ENCODE measurements around the gene SENP1.
"Not testable (repeated sequence)": the region's sequence is repeated elsewhere in the genome, so short reads cannot be mapped to it uniquely, and the experiment has no call there.

SENP1 gene

GRCh38 chr12:48105867-48106680, at the start of gene SENP1:
Gene SENP1 (minus strand): TSS chr12:48106079. CDS start chr12:48101472, 4,607 bp downstream.
- DNase-seq (ENCODE audit: low read depth in 2 of 2): peak; percentile 87

DNA sequence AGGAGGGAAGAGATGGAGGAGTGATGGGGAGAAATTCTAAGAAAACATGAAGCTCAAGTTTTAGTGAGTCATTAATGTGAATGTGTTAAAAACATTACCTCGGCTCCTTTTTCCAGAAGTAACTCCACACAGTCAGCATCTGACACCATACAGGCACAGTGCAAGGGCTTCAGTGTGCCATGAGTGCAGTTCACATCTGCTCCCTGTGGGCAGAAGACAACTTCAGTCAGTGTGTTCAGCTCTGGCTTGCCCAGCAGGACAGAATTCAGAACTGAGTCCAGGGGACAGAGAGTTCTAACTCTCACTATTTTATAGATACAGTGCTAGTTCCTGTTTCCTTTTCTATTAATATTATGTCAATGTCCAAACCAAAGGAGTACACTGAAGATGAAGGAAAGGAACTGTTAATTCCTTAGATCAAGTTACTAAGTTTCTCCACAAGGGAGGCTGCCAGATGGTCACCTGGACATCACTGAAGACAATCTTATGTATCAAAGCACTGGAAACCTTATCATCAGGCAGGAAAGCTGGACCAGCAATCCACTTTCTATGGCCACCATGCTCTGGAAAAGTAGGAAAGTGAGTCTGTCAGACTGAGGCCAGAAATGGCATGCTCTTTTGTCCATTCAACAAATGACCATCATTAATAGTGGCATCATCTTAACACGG, 45.4 kb upstream of the SENP1 start:
- no peak for DNase-seq (ENCODE audit: low read depth in 2 of 2)

DNA sequence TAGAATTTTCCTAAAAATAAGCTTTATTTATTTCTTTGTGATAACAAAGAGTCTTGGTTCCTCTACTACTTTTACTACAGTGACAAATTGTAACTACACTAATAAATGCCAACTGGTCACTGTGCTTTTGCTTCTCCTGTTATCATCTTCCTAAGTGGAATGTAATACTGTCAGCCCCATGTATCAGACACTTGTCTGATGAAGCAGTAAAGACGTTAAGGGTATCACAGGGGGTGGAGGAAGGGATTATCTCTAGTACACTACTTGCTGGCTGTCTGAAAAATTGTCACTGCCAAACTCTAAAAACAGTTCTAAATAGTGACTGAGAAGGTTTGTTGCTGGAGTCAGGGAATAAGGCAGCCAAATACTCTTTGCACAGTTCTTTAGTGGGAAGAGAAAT, 40.1 kb upstream of the SENP1 start:
- DNase-seq (ENCODE audit: low read depth in 2 of 2): no peak

DNA sequence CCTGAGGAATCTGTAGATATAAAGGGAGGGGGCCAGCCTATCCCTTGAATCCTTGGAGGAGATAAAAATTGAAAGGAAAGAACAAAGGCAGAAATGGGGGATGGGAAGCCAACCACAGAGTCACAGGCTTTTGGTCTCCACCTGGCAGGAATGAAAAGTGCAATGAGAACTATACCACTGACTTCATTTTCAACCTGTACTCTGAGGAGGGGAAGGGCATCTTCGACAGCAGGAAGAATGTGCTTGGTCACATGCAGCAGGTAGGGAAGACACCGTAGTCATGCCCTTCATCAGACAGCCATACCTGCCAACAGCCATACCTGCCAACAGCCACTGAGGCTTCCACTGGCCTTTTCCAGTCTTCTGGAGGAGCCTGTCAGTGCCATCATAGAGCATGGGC, 38.0 kb upstream of the SENP1 start:
- DNase-seq (ENCODE audit: low read depth in 2 of 2): no peak

DNA sequence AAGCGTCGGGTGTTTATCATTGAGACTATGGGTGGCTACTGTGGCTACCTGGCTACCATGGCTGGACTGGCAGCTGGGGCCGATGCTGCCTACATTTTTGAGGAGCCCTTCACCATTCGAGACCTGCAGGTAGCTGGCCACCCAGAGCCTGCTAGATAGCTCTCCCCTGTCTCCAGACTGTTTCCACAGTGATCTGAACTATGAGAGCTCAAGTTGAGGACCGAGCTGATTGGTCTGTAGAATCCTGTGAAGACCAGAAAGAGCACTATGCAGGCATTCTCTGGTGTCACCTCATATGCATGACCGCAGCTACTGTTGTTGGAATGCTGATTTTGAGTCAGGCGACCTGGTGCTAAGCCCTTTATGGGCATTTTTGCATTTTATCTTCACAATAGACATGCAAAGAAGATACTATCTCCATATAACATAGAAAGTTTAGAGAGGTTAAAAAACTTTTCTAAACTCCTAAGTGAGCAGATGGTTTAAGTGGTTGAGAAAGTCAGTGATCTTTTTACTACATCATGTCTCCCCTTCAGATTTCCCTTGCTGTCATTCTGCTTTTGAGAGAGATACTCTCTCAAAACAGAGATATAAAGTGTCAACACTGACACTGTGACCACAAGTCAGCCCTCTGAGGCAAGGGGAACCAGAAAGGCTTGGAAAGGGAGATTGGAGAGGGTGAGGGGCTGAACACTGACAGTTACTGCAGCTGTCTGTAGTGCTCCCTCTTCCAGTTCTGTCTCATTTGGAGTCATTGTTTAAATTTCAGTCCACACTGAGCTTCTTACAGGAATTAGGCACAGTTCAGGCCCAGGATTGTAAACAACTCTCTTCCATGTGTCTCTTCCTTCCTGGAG, 37.2 kb upstream of the SENP1 start:
- DNase-seq (ENCODE audit: low read depth in 2 of 2): no peak

DNA sequence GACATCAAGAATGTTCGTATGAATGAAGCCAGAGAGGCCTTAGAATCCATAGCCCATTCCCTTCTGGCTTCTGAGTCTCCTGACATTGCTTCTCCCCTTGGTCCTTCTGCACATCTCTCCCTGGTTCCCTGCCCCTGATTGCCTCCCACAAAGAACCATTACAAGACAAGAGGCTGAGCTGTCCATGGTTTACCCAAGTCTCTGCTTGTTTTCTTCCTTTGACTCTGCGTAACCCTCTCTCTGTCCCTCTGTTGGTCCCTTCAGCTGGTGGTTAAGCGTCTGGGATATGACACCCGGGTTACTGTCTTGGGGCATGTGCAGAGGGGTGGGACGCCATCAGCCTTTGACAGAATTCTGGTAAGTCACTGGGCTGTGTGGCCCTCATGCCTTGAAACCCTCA, 29.1 kb upstream of the SENP1 start:
- no peak for DNase-seq (ENCODE audit: low read depth in 2 of 2)

GRCh38 chr12:48132826-48133225, 26.9 kb upstream of the SENP1 start:
- DNase-seq (ENCODE audit: low read depth in 2 of 2): no peak

DNA sequence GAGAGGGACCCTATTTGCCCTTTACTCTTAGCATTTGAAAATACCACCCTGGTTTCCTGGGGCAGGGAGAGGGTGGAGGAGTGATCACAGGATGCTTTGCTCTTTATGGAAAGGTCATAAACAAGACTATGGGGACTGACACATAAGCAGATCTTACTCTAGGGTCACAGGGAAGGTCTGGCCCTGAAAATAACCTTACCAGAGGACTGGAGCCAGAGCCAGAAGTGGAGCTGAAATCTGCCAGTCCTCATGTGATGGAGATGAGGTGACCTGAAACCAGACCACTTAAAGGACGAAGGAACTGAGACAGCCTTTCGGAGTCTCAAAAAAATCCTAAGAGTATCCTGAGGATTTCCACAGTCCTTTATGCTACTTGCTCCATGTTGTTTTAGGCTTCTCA, 25.6 kb upstream of the SENP1 start:
- DNase-seq (ENCODE audit: low read depth in 2 of 2): no peak

GRCh38 chr12:48129376-48129775, 23.5 kb upstream of the SENP1 start:
- DNase-seq (ENCODE audit: low read depth in 2 of 2): no peak

- no peak for DNase-seq (ENCODE audit: low read depth in 2 of 2)
These were observed 22.9 kb upstream of the SENP1 start for GRCh38 chr12:48128800-48129199.

GRCh38 chr12:48126953-48127630, 21.2 kb upstream of the SENP1 start:
- DNase-seq (ENCODE audit: low read depth in 2 of 2): no peak

- no peak for DNase-seq (ENCODE audit: low read depth in 2 of 2)
These were observed 20.1 kb upstream of the SENP1 start for GRCh38 chr12:48125985-48126384.

- DNase-seq (ENCODE audit: low read depth in 2 of 2): not testable (repeated sequence)
These were observed 19.7 kb upstream of the SENP1 start for GRCh38 chr12:48125542-48125941.

- DNase-seq (ENCODE audit: low read depth in 2 of 2): no peak
These were observed 17.3 kb upstream of the SENP1 start for GRCh38 chr12:48123169-48123568.

DNA sequence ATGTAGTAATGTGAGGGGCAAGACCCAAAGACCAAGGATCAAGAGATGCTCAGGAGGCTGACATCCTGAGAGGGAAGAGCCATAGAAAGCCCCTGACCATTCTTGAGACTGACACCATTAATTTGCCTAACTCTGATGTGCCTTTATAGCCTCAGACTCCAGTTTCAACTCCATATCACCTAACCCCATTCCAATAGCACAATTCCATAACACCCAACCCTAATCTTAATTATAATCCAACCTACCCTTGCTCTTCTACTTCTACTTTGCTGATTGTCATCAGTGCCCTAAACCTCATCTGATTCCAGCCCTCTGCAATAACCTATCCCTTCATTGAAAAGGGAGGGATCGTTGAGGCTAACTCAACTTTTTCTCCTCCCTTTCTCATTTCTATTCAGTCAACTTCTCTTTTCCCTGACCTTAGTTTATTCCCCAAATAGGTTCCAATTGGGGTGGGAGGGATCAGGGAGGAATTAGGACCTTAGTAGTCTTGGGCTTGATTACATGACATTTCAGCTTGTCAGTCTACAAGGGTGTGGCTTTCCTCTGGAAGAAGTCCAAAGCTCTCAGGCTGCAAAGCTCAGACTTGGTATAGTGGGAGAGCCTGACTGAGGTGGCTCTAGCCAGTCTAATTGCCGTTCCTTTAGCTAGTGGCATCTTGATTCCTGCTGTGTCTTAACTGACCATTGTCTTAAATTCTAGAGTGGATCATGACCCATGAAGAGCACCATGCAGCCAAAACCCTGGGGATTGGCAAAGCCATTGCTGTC, 16.4 kb upstream of the SENP1 start:
- no peak for DNase-seq (ENCODE audit: low read depth in 2 of 2)

DNA sequence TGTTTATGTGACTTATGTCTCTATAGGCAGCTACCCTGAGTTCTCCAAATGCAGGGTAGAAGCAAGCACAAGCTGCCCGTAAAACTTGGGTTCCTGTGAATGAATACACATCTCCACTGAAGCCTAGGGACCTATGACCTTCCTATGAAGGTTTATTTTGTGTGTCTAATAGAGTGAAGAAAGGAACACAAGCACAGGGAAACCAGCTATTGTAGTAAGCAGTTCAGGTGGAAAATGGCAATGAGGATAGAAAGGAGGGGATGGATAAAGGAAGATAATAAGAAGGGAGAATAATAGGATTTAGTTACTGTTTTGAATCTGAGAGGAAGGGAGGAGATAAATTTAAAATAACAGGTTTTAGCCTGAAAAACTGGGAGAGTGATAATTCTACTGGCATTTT, 15.6 kb upstream of the SENP1 start:
- no peak for DNase-seq (ENCODE audit: low read depth in 2 of 2)

DNA sequence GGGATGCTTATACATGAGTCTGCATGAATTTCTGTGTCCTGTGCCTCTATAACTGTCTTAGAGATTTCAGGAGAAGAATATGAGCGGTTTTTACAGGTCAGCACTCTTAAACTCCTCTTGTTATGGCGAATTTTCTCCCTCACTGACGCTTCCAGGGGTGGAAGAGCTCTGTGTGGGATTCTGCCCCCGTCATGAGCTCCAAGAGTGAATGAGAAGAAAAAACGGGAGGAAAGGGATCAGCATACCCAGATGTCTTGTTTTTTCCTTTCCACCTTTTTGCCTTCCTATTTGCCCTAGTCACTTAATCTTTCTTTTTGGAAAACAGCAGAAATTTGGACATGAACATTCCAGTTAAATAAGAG, 13.9 kb upstream of the SENP1 start:
- no peak for DNase-seq (ENCODE audit: low read depth in 2 of 2)

DNA sequence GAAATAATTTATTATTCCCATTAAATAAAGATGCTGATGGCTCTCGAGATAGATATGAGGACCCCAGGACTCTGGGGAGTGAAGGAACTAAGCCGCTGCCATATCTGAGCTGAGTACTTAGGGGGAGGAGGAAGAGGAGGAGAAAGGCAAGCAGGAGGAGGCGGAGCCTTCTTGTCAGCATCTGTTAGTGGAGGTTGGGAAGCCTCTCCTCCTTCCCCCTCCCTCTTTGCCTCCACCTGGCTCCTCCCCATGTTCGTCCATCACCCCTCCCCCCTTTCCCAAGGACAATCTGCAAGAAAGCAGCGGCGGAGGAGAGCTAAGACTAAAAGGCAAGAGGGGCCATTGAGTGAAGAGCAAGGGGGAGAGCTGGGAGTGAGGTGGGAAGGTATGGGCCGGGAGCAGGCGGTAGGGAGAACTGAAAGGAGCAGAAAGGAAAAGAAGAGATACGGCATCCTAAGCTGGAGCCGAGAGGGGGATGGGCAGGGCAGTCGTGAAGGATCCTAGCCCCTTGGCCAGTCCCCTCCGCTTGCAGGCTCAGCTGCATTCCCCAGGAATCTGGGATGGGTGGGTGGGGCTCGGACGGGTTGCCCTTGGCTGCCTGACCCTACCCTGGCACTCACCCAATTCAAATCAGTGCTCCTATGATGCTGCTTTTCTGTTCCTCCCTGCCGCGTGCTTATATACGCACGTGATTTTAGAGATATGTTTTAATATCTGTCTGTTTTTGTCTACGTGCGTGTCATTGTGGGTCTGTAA, 13.4 kb upstream of the SENP1 start, which contains the start of gene PFKM:
Gene PFKM (plus strand): TSS at position 287 of the 756 bp plus-strand sequence. CDS start 3,411 bp downstream, outside the sequence.
- DNase-seq (ENCODE audit: low read depth in 2 of 2): peak; percentile 60

DNA sequence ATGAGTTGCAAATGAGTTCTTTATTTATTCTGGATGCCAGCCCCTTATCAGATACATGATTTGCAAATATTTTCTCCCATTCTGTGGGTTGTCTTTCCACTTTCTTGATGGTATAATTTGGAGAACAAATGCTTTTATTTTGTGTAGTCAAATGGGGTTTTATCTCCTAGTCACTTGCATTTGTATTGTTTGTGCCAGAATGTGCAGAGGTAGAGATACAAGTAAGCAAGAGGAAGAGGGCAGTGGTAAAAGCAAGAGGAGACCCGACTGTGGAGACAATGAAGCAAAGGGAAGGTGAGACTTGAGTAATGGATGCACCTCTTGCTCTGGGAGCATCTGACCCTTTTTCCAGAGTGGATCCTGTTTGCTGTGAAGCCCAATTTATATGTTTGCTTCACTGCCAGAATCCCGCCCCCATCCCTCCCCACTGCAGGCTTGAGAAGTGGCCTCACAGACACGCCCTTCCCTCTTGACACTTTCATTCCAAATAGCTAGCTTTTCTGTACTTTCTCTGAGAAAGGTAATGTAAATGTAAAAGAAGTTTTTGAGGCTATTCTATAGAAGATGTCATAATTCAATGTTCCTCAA, 12.5 kb upstream of the SENP1 start:
- DNase-seq (ENCODE audit: low read depth in 2 of 2): no peak

- DNase-seq (ENCODE audit: low read depth in 2 of 2): no peak
These were observed 10.1 kb upstream of the SENP1 start for GRCh38 chr12:48115957-48116356.

All from activated CD4-positive, alpha-beta T cell treated with anti-CD3 and anti-CD28 coated beads for 24 hours (primary cell).